ENCODE data around the gene ZNF428. TPM values are rescaled to one million over a fixed set of nuclear protein-coding genes. Genes with fewer than 3 reads are reported as not detected.

The ZNF428 gene
- total and polyA plus RNA-seq, 7 donors = 12.4 to 39.0 (median 27.9) TPM

DNA sequence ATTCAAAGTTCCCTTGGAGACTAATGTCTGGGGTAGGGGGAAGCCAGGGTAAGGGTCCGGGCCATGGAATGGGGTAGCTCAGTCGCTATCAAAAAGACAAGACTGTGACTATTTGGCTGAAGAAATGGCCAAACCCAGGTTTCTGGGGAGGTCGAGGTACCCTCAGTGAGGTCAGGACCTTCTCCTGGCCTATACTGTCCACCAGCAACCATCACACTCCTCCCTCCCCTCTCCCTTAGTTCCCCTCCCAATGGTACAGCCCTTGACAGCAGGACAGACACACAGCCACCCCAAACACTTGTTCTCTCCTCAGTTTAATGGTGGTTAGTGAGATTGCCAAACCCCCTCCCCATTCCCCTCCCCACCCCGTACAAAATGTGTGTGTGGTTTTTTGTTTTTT lies 2.6 kb upstream of the ZNF428 start:
- no peak for DNase-seq
- Histone ChIP-seq H3K36me3 (ENCODE audit: insufficient read depth in 1 of 2, low read depth in 1 of 2) (no peaks in the 10 kb centered on the region), H3K4me3 (no peak overlapping the region), H3K27ac (no peak overlapping the region), H3K4me1 (peaks cover 3% of the 10 kb centered on the region), H3K9me3 (no peaks in the 10 kb centered on the region), H3K27me3 (ENCODE audit: insufficient read depth in 3 of 3, low read length in 2 of 3) (no peaks in the 10 kb centered on the region)
- ATAC-seq = no peak
- intact Hi-C loops (cut with DNase I) = no loop called here
- WGBS, 3 donors = 49 to 84% (median 59%) methylated on average over 4 of the region's 4 CpGs
- TF ChIP-seq, protein P1, sequence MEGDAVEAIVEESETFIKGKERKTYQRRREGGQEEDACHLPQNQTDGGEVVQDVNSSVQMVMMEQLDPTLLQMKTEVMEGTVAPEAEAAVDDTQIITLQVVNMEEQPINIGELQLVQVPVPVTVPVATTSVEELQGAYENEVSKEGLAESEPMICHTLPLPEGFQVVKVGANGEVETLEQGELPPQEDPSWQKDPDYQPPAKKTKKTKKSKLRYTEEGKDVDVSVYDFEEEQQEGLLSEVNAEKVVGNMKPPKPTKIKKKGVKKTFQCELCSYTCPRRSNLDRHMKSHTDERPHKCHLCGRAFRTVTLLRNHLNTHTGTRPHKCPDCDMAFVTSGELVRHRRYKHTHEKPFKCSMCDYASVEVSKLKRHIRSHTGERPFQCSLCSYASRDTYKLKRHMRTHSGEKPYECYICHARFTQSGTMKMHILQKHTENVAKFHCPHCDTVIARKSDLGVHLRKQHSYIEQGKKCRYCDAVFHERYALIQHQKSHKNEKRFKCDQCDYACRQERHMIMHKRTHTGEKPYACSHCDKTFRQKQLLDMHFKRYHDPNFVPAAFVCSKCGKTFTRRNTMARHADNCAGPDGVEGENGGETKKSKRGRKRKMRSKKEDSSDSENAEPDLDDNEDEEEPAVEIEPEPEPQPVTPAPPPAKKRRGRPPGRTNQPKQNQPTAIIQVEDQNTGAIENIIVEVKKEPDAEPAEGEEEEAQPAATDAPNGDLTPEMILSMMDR (IDR thresholded peaks at IDR 0.05) = no peak

DNA sequence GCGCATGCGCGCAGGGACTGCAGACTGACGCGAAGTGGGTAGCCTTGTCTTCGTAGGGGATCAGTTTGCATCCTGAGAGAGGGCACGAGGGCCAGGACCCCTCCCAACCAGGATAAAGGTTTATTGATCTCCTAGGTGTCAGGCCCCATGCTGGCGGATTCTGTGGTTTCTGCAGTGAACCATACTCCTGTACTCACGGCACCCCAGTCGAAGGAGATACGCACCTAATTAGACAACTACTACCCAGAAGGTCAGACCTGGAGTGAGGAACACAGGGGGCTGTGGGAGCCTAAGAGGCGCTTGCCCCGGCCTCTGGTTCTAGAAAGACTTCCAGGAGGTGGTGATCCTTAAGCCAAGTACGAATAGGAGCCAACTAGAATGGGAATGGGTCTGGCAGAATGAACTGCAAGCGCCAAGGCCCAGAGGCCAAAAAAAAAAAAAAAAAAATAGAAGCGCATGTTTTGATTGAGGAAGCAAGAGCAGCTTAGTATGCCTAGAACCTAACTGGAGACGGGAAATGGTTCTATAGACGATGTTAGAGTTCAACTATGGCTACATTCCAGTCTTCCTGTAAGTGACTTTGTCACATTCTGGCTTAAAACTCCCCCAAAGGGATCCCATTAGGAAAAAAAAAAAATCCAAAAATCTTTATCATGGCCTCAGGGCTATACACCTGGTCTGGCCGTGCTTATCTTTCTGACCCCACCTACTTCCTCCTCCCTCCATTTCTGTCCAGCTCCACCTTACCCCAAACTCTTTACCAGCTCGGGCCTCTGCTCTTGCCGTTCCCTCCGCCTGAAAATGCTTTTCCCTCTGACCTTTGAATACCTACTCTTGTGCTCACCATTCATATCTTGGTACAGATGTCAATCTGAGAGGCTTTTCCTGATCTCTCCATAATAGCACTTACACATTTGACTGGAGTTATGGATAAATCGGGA lies 902 bp upstream of the ZNF428 start:
- H3K27me3 ChIP-seq (ENCODE audit: insufficient read depth in 3 of 3, low read length in 2 of 3) = no peaks in the 10 kb centered on the region
- no peaks in the 10 kb centered on the region for H3K9me3 ChIP-seq
- TF ChIP-seq, protein P1 (IDR thresholded peaks at IDR 0.05) = no peak
- H3K36me3 ChIP-seq (ENCODE audit: insufficient read depth in 1 of 2, low read depth in 1 of 2) = no peaks in the 10 kb centered on the region
- H3K4me1 ChIP-seq = peaks cover 3% of the 10 kb centered on the region
- peak overlapping the region; percentile 76 for H3K4me3 ChIP-seq
- WGBS, 3 donors = 37 to 41% (median 38%) methylated on average over 23 of the region's 23 CpGs
- intact Hi-C loops (cut with DNase I) = no loop called here
- ATAC-seq (peak in 1 of 4 donors; percentile 6), DNase-seq (no peak)
- peak overlapping the region; percentile 95 for H3K27ac ChIP-seq

DNA sequence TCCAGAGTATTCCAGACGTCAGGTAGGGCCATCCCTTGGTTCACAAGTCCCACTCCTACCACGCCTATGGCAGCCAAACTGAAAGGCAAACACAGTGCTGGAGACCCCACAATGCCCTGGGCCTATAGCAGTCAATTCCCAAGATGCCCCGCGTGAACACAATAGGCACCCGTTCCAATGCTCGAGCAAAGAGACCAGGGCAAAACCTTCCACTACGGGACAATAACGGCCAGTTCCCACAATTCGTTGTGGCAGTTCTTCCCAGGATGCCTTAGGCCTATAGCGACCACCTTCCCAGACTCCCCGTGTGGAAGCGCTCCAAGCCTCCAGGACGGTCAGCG lies 538 bp downstream of the ZNF428 start:
- peak overlapping the region; percentile 76 for H3K4me3 ChIP-seq
- intact Hi-C loops (cut with DNase I) = no loop called here
- no peaks in the 10 kb centered on the region for H3K9me3 ChIP-seq
- peak overlapping the region; percentile 95 for H3K27ac ChIP-seq
- no peaks in the 10 kb centered on the region for H3K27me3 ChIP-seq (ENCODE audit: insufficient read depth in 3 of 3, low read length in 2 of 3)
- peak; percentile 9 to 48 (median 44) for ATAC-seq
- WGBS, 3 donors = 0 to 2% (median 0%) methylated on average over 14 of the region's 14 CpGs
- TF ChIP-seq, protein P1 (IDR thresholded peaks at IDR 0.05) = no peak
- H3K36me3 ChIP-seq (ENCODE audit: insufficient read depth in 1 of 2, low read depth in 1 of 2) = peaks cover 0 to 4% of the 10 kb centered on the region in 2 donors
- DNase-seq = no peak
- no peaks in the 10 kb centered on the region for H3K4me1 ChIP-seq

DNA sequence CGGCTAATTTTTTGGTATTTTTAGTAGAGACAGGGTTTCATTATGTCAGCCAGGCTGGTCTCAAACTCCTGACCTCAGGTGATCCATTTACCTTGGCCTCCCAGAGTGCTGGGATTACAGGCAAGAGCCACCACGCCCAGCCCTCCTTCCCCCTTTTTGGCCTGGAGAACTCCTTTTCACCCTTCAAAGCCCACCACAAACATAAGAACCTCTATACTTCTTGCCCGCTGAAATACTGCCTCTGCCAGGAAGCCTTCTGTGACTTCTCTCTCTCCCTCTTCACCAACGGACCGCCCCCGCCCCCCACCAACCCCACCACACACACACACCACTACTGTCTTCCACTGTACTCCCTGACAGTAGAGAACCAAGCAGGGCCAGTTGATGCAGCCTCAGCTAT lies 2.5 kb downstream of the ZNF428 start:
- H3K9me3 ChIP-seq = no peaks in the 10 kb centered on the region
- H3K4me3 ChIP-seq = no peak overlapping the region
- H3K4me1 ChIP-seq = no peaks in the 10 kb centered on the region
- intact Hi-C loops (cut with DNase I) = no loop called here
- TF ChIP-seq, protein P1 (IDR thresholded peaks at IDR 0.05) = no peak
- no peak overlapping the region for H3K27ac ChIP-seq
- ATAC-seq (no peak), DNase-seq (no peak)
- 80 to 95% (median 83%) methylated on average over 6 of the region's 6 CpGs for WGBS, 3 donors
- peaks cover 0 to 24% of the 10 kb centered on the region in 2 donors for H3K36me3 ChIP-seq (ENCODE audit: insufficient read depth in 1 of 2, low read depth in 1 of 2)
- H3K27me3 ChIP-seq (ENCODE audit: insufficient read depth in 3 of 3, low read length in 2 of 3) = no peaks in the 10 kb centered on the region

Data from psoas muscle (tissue), 8 donors.